GM18511 (cell line): ENCODE measurements around the gene ARMC6.
"Not testable (repeated sequence)": the region's sequence is repeated elsewhere in the genome, so short reads cannot be mapped to it uniquely, and the experiment has no call there.

Experiments used
- ATAC-seq: cut with Tn5 transposase; IDR thresholded peaks from one replicate; pipeline ENCODE4 v1.9.1; 2021; ENCODE audit warnings: mild to moderate bottlenecking, moderate library complexity; ENCODE audit not compliant: unreplicated experiment

The ARMC6 gene

DNA sequence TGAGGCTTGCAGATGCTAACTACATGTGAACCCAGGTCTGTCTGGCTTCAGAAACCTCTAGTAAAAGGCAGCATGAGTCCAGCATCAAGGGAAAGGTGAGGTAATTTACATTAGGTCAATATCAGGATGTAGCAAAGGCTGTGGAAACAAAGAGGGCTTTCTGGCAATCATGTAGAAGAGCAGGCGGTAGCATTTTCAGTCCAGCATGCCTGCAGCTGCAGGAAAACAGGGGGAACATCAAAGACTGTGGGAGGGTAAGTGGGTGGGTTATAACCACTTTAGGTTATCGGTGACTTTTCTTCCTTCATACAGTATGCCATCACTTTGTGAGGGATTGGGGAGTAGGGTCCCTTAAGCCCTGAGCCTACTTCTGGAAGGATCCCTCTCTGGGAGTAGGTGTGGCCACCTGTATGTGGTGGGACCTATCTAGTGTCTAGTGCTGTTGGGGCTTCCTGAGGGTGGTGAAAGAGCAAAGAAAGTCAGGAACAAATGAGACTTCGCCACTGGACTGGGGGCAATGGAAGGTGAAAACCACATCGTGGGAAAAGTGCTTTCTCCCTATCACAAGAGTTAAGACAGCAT lies 10.9 kb upstream of the ARMC6 start:
- ATAC-seq, result no peak

DNA sequence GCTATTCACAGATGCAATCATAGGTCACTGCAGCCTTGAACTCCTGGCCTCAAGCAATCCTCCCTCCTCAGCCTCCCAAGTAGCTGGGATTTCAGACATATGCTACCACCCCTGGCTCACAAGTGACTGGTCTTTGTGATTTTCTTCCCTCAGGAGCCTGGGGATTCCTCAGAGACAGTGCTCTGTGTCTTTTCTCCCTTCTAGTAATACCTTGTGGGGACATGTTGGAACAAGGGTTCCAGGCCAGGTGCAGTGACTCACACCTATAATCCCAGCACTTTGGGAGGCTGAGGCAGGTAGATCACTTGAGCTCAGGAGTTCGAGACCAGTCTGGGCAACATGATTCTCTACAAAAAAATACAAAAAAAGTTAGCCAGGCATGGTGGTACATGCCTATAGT lies 10.0 kb upstream of the ARMC6 start:
- ATAC-seq, result not testable (repeated sequence)

DNA sequence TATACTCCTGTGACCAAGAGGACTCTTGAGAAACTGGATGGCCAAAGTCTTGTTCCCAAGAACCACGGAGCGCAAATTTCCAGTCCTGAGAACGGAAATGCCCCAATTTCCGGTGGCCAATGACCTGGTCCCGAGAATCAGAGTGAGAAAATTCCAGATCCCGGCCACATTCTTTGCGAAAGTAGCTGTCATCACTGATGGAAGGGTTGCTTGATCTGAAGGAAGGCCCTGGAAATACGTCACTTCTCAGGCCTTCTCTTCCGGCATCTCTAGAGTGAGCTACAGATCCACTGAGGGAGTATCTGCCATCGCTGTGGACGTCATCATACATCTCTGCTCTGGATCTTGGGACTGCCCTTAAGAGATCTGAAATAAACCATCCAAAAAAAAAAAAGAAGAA lies 7.5 kb upstream of the ARMC6 start:
- ATAC-seq, result no peak

DNA sequence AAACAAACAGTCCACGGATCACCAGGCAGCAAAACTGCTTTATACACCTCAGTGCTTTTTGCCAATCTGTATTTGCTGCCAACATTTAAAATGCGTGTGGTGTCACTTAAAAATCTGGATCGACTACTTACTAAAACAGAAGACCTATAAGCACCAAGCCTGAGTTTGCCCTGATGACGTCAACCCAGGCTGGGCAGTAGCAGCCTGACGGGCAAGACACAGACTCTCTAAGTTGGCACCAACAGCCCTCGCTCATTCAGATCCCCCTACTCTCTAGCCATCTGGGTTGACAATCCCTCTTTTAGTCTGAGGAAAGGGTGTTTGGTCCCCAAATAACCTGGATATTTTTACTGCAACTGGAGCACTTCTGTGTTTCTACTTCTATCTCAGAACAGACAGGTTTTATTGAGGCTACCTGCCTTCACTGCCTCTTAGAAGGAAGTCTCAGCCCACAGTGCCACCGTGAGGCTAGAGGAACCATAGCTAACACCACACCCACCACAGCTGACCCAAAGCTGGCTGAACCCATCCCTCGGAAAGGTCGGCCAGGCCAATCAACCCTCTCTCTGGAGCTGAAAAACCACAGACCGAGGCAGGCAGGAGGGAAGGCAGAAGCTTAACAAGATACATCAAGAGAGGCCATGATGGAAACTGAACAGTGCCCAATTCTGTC lies 7.0 kb upstream of the ARMC6 start:
- no peak for ATAC-seq

DNA sequence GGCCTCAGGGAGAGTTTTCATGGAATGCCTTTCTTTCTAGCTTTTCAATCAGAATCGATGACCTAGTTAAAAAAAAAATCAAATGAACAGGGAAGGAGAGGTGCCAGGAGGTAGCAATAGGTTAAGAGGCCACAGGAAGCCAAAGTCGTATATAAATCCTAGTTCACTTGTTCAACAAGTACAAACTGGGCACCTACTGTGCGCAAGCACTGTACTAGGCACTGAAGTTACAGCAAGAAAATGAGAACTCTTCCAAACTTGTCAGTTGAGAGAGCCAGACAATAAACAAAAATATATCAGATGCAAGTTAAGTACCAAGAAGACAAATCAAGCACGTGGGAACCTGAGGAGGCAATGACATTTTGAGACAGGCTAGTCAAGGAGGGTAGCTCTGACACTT lies 6.2 kb upstream of the ARMC6 start:
- no peak for ATAC-seq

DNA sequence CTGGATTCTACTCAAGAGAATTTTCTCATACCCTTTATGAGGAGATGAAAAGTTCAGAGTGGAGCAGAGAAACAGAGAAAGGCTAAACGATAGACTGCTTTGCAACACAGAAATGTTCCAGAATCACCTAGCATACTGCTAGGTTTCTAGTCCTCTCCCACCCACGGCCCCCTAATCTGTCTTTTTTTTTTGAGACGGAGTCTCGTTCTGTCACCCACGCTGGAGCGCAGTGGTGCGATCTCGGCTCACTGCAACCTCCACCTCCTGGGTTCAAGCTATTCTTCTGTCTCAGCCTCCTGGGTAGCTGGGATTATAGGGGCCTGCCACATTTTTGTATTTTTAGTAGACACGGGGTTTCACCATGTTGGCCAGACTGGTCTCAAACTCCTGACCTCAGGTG lies 4.9 kb upstream of the ARMC6 start:
- ATAC-seq, result no peak

DNA sequence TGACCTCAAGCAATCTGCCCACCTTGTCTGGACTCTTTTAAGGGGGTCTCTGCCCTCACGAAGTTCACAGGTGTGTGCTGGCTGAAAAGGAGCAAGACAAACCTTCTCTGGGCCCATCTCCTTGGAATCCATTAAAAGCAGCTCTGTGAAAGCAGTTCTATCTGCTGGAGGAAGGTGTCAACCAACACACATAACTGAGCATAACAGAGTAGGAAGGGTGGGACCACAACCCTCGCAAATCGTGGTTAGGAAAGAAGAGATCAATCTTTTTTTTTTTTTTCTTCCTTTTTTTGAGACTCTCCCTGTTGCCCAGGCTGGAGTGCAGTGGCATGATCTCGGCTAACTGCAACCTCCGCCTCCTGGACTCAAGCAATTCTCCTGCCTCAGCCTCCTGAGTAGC lies 1.5 kb upstream of the ARMC6 start:
- no peak for ATAC-seq

DNA sequence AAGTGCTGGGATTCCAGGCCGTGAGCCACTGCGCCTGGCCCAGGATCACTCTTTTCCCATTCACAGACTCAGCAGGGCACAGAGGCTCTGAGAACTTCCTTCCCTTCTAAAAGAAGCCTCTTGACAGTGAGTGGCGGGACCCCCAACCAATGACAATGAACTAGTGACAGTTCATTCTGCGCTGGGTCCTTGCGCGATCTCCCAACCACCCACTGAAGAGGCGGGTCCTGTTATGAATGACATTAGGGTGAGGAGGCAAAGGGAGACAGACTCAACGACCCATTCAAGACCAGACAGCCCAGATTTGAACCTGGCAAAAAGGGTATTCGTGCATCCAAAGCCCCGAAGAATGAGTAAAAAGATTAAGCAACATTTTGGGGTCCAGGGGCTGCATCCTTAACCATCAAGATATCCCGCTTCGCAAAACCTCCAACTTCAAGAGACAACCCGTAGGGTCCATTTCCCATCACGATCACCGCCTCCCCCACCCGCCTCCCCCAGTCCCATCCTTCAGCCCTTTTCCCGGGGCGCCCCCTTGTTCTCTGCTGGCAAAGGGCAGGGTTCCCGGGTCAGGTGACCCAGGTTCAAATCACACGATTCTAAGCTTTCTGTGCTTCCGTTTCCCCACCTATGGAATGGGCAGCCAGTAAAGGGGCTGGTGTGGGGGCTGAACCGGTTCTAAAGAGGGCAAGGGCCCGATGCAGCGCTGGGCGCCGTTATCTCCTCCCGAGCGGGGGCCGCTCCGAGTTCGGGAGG lies 805 bp upstream of the ARMC6 start:
- peak; percentile 60 for ATAC-seq

DNA sequence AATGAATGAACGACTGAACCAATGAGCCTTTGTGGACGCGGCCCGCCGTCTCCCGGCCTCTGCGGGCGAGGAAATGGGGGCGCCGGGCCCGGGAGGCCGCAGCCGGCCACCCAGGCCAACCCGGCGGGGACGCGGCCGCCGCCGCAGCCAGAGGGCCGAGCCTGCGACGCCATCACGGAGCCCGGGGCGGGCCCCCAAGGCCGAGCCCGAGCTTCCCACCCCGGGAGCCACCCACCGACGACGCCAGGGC lies 302 bp upstream of the ARMC6 start:
- peak; percentile 25 for ATAC-seq

DNA sequence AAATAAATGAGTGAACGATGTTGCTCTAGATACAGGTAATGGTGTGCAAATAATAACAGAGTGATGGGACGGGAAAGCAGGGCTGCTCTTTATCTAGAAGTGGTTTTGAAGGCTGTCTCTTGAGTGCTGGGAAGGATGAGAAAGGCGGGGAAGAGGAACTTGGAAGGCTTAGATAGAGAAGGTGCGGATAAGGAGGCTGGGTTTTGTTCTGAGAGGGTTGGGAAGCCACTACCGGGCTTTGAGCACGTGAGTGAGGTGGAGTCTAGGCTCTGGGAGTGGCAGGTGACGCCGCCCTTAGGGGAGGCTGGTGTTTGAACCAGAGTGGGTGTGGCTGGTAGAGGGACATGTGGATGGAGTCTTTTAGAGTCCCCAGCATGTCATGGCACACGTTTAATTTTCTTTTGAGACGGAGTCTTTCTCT lies 811 bp downstream of the ARMC6 start:
- peak; percentile 51 for ATAC-seq

DNA sequence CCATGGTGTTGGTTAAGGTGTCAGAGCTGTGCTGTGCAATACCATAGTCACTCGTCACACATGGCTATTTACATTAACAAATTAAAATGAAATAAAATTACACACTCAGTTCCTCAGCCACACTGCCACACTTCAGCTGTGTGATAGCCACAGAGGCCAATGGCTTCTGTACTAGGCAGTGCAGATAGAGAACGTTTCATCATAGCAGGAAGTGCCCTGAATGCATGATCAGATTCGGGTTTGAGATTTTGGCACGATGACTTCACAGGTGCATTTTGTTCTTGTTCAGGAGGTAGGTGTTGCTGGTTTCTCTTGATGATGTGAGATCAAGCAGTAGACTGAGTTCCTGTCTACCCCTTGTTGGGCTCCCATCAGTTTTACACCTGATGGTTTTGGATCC lies 6.5 kb downstream of the ARMC6 start:
- ATAC-seq, result no peak

DNA sequence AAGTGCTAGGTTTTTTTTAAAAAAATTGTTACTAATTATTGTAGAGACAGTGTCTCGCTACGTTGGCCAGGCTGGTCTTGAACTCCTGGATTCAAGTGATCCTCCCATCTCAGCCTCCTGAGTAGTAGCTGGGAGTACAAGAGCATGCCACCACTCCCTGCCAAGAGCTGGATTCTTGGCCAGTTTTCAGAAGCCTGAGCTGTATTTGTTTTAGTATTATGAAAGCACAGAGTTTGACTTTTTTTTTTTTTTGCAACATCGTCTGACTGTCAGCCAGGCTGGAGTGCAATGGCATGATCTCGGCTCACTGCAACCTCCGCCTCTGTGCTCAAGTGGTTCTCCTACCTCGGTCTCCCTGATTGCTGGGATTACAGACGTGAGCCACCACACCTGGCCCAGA lies 7.0 kb downstream of the ARMC6 start:
- no peak for ATAC-seq

DNA sequence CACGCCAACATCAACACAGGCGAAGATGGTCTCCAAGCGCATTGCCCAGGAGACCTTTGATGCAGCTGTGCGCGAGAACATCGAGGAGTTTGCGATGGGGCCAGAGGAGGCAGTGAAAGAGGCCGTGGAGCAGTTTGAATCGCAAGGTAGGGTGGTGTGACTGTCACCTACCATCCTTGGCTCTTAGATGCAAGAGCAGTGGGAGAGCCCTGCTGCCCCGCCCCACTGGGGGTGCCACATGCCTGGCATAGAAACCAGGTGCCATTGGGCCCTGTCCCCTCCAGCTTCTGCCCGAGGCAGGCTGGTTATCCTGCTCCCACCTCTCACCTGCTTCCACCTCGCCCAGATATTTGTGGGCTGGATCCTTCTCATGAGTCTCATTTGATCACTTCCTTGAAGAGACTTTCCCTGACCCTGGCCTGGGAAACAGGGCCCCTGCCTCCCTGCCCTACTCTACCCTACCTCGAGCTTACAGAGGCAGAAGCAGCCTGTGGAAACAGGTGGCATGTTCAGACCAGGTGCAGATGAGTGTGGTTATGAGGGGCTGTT lies 9.4 kb downstream of the ARMC6 start:
- ATAC-seq, result no peak

DNA sequence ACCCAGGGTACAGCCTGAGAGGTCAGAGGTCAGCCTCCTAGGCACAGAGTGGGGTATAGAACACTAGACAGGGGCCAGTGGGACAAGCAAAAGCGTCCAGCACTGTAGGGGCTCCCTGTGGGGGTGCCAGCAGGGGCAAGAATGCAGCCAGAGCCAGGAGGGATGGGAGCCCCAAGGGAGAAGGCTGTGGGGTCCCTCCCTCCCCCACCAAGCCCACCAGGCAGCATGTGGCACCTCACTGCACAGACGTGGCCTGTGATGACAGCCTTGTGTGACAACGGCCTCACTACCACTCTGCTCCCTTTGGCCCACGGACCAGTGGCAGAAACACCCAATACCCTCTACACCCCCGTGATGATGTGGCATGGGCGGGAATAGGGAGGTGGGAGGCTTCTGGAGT lies 10.1 kb downstream of the ARMC6 start:
- no peak for ATAC-seq

DNA sequence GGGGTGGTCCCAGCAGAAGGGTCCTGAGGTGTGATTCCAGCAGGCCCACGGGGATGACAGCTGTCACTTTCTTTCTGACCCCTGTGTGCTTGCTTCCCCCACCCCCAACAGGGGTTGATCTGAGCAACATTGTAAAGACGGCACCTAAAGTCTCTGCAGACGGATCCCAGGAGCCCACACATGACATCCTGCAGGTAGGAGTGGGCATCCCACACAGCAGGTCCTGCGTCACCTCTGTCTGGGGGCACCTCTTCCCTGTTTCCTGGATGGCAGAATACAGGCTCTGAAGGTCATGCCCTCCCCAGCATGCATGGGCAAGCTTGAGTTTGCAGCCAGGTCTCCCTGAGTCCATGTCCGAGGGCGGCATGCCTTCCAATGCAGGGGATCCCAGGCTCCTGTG lies 10.5 kb downstream of the ARMC6 start:
- ATAC-seq, result no peak

DNA sequence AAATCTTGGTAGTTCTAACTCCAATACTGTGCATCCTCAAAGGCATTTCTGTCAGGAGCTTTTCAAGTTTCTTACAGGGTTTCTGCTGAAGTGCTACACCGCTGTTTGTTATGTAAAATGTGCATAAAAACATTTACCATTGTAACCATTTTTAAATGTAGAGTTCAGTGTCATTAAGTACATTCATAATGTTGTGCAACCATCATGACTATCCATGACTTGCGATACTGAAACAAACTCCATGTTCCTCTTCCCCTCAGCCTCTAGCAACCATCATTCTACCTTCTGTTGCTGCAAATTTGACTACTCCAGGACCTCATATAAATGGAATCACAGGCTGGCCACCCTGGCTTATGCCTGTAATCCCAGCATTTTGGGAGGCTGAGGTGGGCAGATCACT lies 16.0 kb downstream of the ARMC6 start:
- ATAC-seq, result no peak

DNA sequence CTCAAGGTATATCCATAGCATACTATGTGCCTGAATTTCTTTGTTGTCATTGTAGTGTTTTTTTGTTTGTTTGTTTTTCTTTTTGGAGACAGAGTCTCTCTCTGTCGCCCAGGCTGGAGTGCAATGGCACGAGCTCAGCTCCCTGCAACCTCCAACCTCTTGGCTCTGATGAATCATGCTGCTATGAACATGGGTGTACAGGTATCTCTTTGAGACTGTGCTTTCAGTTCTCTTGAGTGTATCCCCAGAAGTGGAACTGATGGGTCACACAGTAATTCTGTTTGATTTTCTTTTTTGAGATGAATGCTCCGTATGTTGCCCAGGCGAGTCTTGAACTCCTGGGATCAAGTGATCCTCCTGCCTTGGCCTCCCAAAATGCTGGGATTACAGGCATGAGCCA lies 16.7 kb downstream of the ARMC6 start:
- ATAC-seq, result no peak

DNA sequence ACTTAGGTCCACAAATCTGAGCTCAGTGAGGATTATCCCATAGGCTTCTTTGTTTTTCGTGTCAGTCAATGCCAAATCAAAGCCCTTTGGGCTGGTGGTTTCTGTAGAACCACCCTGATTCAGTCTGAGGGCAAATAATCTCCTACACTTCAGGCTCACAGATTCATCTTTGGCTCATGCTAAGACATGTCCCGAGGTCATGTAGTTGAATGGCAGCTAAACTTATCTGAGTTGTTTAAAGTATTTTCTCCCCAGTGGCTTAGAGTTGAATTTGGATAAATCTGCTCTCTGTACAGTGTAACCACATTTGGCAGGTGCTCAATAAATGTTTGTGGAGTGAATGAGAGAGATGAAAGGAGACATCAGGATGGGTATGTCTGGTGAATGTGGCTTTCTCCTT lies 17.3 kb downstream of the ARMC6 start:
- ATAC-seq, result no peak

DNA sequence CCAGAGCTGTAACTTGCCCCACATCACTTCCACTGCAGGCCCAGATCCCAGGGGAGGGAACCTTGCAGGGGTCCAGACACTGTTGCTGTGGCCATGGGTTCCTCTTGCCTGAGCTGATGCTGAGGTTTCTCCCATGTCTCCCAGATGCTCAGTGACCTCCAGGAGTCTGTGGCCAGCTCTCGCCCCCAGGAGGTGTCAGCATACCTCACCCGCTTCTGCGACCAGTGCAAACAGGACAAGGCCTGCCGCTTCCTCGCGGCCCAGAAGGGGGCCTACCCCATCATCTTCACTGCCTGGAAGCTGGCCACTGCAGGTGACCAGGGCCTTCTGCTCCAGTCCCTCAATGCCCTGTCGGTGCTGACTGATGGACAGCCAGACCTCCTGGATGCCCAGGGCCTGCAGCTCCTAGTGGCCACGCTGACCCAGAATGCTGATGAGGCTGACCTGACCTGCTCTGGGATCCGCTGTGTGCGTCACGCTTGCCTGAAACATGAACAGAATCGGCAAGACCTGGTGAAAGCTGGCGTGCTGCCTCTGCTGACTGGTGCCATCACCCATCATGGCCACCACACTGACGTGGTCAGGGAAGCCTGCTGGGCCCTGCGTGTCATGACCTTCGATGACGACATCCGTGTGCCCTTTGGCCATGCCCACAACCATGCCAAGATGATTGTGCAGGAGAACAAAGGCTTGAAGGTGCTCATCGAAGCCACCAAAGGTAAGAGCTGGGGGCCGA lies 18.2 kb downstream of the ARMC6 start:
- ATAC-seq, result no peak

DNA sequence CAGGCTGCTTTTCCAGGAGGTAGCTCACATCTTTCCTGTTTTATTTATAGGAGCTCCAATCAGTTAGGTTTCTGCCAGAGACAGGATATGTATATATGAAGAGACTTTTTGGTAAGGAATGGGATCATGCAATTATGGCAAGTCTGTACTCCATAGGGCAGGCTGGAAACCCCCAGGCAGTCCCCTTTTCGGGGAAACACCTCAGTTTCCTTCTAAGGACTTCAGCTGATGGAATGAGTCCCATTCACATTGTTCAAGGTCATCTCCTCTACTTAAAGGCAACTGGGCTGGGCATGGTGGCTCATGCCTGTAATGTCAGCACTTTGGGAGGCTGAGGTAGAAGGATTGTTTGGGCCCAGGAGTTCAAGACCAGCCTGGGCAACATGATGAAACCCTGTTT lies 19.5 kb downstream of the ARMC6 start:
- ATAC-seq, result no peak

DNA sequence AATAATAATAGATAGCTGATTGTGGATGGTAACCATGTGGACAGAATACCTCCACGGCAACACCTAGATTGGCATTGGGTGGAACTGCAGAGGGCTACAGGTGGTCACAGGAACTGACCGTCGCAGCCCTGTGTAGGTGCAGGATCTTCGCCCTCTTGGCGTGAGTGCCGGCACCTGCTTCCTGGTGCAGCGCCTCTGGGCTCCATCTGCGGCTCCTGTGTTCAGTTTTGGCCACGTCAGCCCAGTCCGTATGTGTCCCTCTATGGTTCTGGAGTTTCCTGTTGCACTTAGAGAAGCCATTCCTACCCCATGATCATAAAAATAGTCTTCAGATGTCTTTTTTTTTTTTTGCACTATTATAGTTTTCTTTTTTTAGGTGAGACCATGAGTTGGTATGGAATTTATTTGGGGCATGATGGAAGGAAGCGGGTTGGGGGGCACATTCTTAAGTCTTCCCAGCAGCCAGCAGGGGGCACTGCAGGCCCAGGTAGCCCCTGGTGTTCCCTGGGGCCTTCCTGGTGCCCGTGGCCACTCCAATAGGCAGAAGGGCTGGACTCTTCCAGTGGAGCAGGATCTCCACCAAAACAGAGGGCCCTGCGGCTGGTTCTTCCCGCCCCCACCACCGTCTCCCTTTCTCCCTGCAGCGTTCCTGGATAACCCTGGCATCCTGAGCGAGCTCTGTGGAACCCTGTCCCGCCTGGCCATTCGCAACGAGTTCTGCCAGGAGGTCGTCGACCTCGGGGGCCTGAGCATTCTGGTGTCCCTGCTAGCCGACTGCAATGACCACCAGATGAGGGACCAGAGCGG lies 20.3 kb downstream of the ARMC6 start:
- no peak for ATAC-seq
